H9 (cell line): ENCODE data around the gene HDAC6. TPM values are rescaled to one million over a fixed set of nuclear protein-coding genes. Genes with fewer than 3 reads are reported as not detected.

Source experiments
- DNase-seq: peaks from one replicate; pipeline ENCODE4 v3.0.0-alpha.2; 2017
- H2AFZ ChIP-seq: one replicate; pipeline ENCODE4 v1.6.1; 2013; ENCODE audit warnings: mild to moderate bottlenecking, low read length, control low read depth, moderate library complexity
- H2AK5ac ChIP-seq: 2 replicates; pipeline ENCODE4 v1.6.1; 2013; ENCODE audit warnings: low read length, control low read depth, mixed read lengths; ENCODE audit not compliant: insufficient read length
- H2BK120ac ChIP-seq: one replicate; pipeline ENCODE4 v1.6.1; 2013; ENCODE audit warnings: low read depth, mild to moderate bottlenecking, low read length, control low read depth, inconsistent platforms; ENCODE audit not compliant: poor library complexity, severe bottlenecking
- H2BK12ac ChIP-seq: 2 replicates; pipeline ENCODE4 v1.6.1; 2013; ENCODE audit warnings: low read length, control low read depth, mixed read lengths, low read depth; ENCODE audit not compliant: insufficient read length
- H2BK15ac ChIP-seq: 2 replicates; pipeline ENCODE4 v1.6.1; 2013; ENCODE audit warnings: low read depth, low read length, control low read depth
- H2BK20ac ChIP-seq: one replicate; pipeline ENCODE4 v1.6.1; 2013; ENCODE audit warnings: low read depth, mild to moderate bottlenecking, low read length, control low read depth, inconsistent platforms; ENCODE audit not compliant: poor library complexity, severe bottlenecking
- H2BK5ac ChIP-seq: 2 replicates; pipeline ENCODE4 v1.6.1; 2013; ENCODE audit warnings: low read length, control low read depth, mixed read lengths; ENCODE audit not compliant: insufficient read length
- H3K14ac ChIP-seq: 2 replicates; pipeline ENCODE4 v1.6.1; 2013; ENCODE audit warnings: low read length, control low read depth; ENCODE audit not compliant: insufficient read depth
- H3K18ac ChIP-seq: 2 replicates; pipeline ENCODE4 v1.6.1; 2013; ENCODE audit warnings: low read depth, mild to moderate bottlenecking, mixed read lengths, low read length, control low read depth; ENCODE audit not compliant: insufficient read length
- H3K23ac ChIP-seq: 2 replicates; pipeline ENCODE4 v1.6.1; 2013; ENCODE audit warnings: low read length, control low read depth, mixed read lengths, low read depth; ENCODE audit not compliant: insufficient read length
- H3K23me2 ChIP-seq: 2 replicates; pipeline ENCODE4 v1.6.1; 2013; ENCODE audit warnings: low read depth, mild to moderate bottlenecking, mixed read lengths, low read length, control low read depth; ENCODE audit not compliant: insufficient read length, poor library complexity, severe bottlenecking
- H3K27ac ChIP-seq: 2 replicates; pipeline ENCODE4 v1.5.1; 2013; ENCODE audit warnings: low read length, control low read depth, mixed read lengths, low read depth; ENCODE audit not compliant: insufficient read length
- H3K27me3 ChIP-seq: 2 replicates; pipeline ENCODE4 v1.6.1; 2013; ENCODE audit warnings: low read length, control low read depth, inconsistent platforms; ENCODE audit not compliant: insufficient read depth
- H3K4ac ChIP-seq: 2 replicates; pipeline ENCODE4 v1.6.1; 2013; ENCODE audit warnings: low read depth, mild to moderate bottlenecking, control low read depth, inconsistent platforms, low read length, moderate library complexity
- H3K4me1 ChIP-seq: 2 replicates; pipeline ENCODE4 v1.6.1; 2013; ENCODE audit warnings: low read length, control low read depth, inconsistent platforms; ENCODE audit not compliant: insufficient read depth
- H3K4me2 ChIP-seq: 2 replicates; pipeline ENCODE4 v1.6.1; 2013; ENCODE audit warnings: low read length, control low read depth, mixed read lengths; ENCODE audit not compliant: insufficient read length, insufficient read depth
- H3K56ac ChIP-seq: 2 replicates; pipeline ENCODE4 v1.6.1; 2013; ENCODE audit warnings: low read depth, mild to moderate bottlenecking, mixed read lengths, low read length, control low read depth; ENCODE audit not compliant: insufficient read length
- H3K79me1 ChIP-seq: 2 replicates; pipeline ENCODE4 v1.6.1; 2013; ENCODE audit warnings: low read depth, mild to moderate bottlenecking, moderate library complexity, low read length, control low read depth, inconsistent platforms; ENCODE audit not compliant: insufficient read depth, poor library complexity, severe bottlenecking
- H3K79me2 ChIP-seq: 2 replicates; pipeline ENCODE4 v1.6.1; 2013; ENCODE audit warnings: low read length, control low read depth, inconsistent platforms; ENCODE audit not compliant: insufficient read depth
- H3K9ac ChIP-seq: 2 replicates; pipeline ENCODE4 v1.6.1; 2013; ENCODE audit warnings: low read length, control low read depth, mixed read lengths; ENCODE audit not compliant: insufficient read length; ENCODE audit errors: extremely low read depth
- H3K9me3 ChIP-seq: one replicate; pipeline ENCODE4 v1.6.1; 2013; ENCODE audit warnings: low read depth, low read length, inconsistent platforms; ENCODE audit not compliant: control insufficient read depth
- H3T11ph ChIP-seq: one replicate; pipeline ENCODE4 v1.6.1; 2013; ENCODE audit warnings: mild to moderate bottlenecking, low read length, control low read depth, inconsistent platforms
- H4K20me1 ChIP-seq: one replicate; pipeline ENCODE4 v1.6.1; 2013; ENCODE audit not compliant: control insufficient read depth, insufficient read length, insufficient read depth
- H4K5ac ChIP-seq: 2 replicates; pipeline ENCODE4 v1.6.1; 2013; ENCODE audit warnings: low read depth, mild to moderate bottlenecking, mixed read lengths, low read length, control low read depth; ENCODE audit not compliant: insufficient read length
- H4K8ac ChIP-seq: replicated peaks from 2 replicates; pipeline ENCODE4 v1.6.1; 2013; ENCODE audit warnings: low read length, control low read depth, mixed read lengths, low read depth; ENCODE audit not compliant: insufficient read length
- H4K91ac ChIP-seq: 2 replicates; pipeline ENCODE4 v1.6.1; 2013; ENCODE audit warnings: low read depth, mild to moderate bottlenecking, moderate library complexity, mixed read lengths, low read length, control low read depth; ENCODE audit not compliant: insufficient read length
- H3K27ac Mint-ChIP-seq, 3 experiments: 2 replicates in 2 of 3; 3 replicates in 1 of 3; pipeline ENCODE4 v1.8.0; 2020 to 2021; ENCODE audit warnings: mixed read lengths in 3 of 3, mild to moderate bottlenecking in 1 of 3, moderate library complexity in 1 of 3
- H3K27me3 Mint-ChIP-seq: 2 replicates; pipeline ENCODE4 v1.8.0; 2021; ENCODE audit warnings: low read depth, mild to moderate bottlenecking, moderate library complexity, mixed read lengths
- H3K36me3 Mint-ChIP-seq, 3 experiments: 2 replicates in 2 of 3; 3 replicates in 1 of 3; pipeline ENCODE4 v1.8.0; 2020 to 2021; ENCODE audit warnings: low read depth in 3 of 3, mixed read lengths in 3 of 3; ENCODE audit not compliant: insufficient read depth in 1 of 3
- H3K4me1 Mint-ChIP-seq, 2 experiments: 2 replicates each; pipeline ENCODE4 v1.8.0; 2020; ENCODE audit warnings: mixed read lengths in 2 of 2
- H3K4me3 Mint-ChIP-seq, 2 experiments: 2 replicates in 1 of 2; 3 replicates in 1 of 2; pipeline ENCODE4 v1.8.0; 2020 to 2021; ENCODE audit warnings: mild to moderate bottlenecking in 2 of 2, mixed read lengths in 2 of 2, moderate library complexity in 1 of 2
- H3K9me3 Mint-ChIP-seq, 2 experiments: 2 replicates in 1 of 2; 3 replicates in 1 of 2; pipeline ENCODE4 v1.8.0; 2020; ENCODE audit warnings: mild to moderate bottlenecking in 2 of 2, mixed read lengths in 2 of 2, moderate library complexity in 1 of 2
- CTCF ChIP-seq: fragments of 200-600 bp; sonication (generic); conservative IDR thresholded peaks from 3 replicates; pipeline ENCODE4 v1.8.0; 2021; ENCODE audit warnings: antibody characterized with exemption, mild to moderate bottlenecking
- WGBS: extraction: QIAGEN DNeasy Blood & Tissue Kit; methylation state at CpG from one replicate; pipeline ENCODE4 v1.1.7; 2013; ENCODE audit warnings: missing lambda C conversion rate, low lambda C conversion rate, mixed read lengths; ENCODE audit not compliant: insufficient read length; ENCODE audit errors: extremely low coverage; 5-methylcytosine and 5-hydroxymethylcytosine counted together
- total RNA-seq: library from RNA; stranded (reverse); gene quantifications from 2 replicates; pipeline ENCODE4 v1.2.1, GENCODE V29; 2021

Gene HDAC6
- total RNA-seq, 1 experiment from 2014 or later: 52.8 TPM

GRCh38 chrX:48785186-48785539 lies 16.7 kb upstream of the HDAC6 start:
- Mint-ChIP-seq H3K27ac (no peak overlapping the region), H3K27me3 (peaks cover 18% of the 10 kb centered on the region), H3K4me1 (0 out of 4 replicates have a peak, but pooled peaks cover 0 to 3% of the 10 kb centered on the region in 2 experiments), H3K36me3 (peaks cover 0 to 4% (median 3%) of the 10 kb centered on the region in 3 experiments; a peak in 3 of 7 replicates), H3K9me3 (peaks cover 60 to 82% of the 10 kb centered on the region in 2 experiments), H3K4me3 (no peak overlapping the region; a peak in 1 of 5 replicates)
- no peak overlapping the region for H2BK120ac ChIP-seq
- no peaks in the 10 kb centered on the region for H3K4me1 ChIP-seq
- no peak overlapping the region for H3K23ac ChIP-seq
- H4K5ac ChIP-seq: no peak overlapping the region
- H3K27me3 ChIP-seq: no peaks in the 10 kb centered on the region
- H3T11ph ChIP-seq: no peak overlapping the region
- no peak overlapping the region for H2BK15ac ChIP-seq
- no peaks in the 10 kb centered on the region for H4K20me1 ChIP-seq
- no peak for DNase-seq
- no peak overlapping the region for H3K14ac ChIP-seq
- H4K91ac ChIP-seq: no peak overlapping the region
- no peak overlapping the region for H2BK5ac ChIP-seq
- no peaks in the 10 kb centered on the region for H3K79me2 ChIP-seq
- no peak overlapping the region for H4K8ac ChIP-seq
- no peak overlapping the region for H2AFZ ChIP-seq
- H3K18ac ChIP-seq: no peak overlapping the region
- H3K79me1 ChIP-seq: no peaks in the 10 kb centered on the region
- no peak overlapping the region for H3K27ac ChIP-seq
- H3K4ac ChIP-seq: no peak overlapping the region
- no peak overlapping the region for H2BK12ac ChIP-seq
- no peak overlapping the region for H3K4me2 ChIP-seq
- no CpG with 5 or more reads among the region's 1 CpG for WGBS
- no peak overlapping the region for H3K56ac ChIP-seq
- no peak overlapping the region for H2AK5ac ChIP-seq
- H3K9ac ChIP-seq: no peak overlapping the region
- no peak overlapping the region for H2BK20ac ChIP-seq
- no peak for TF ChIP-seq CTCF
- no peaks in the 10 kb centered on the region for H3K23me2 ChIP-seq
- peaks cover 14% of the 10 kb centered on the region for H3K9me3 ChIP-seq
